Liver (tissue), 9 donors: ENCODE results near the gene TTC28. TPM values are rescaled to one million over a fixed set of nuclear protein-coding genes. Genes with fewer than 3 reads are reported as not detected.

Source experiments
- DNase-seq: peaks from one replicate; pipeline ENCODE4 v3.0.0-alpha.2; 2017; ENCODE audit warnings: low spot score
- H3K27ac ChIP-seq, 2 donors: one replicate each; pipeline ENCODE4 v1.7.0; 2013; ENCODE audit warnings: inconsistent platforms in 2 of 2, low read length in 2 of 2, control low read depth in 1 of 2, low read depth in 1 of 2, mild to moderate bottlenecking in 1 of 2
- H3K27me3 ChIP-seq, 4 donors: one replicate each; pipeline versions ENCODE4 v1.6.1 to v1.7.0; 2013; ENCODE audit warnings: low read length in 3 of 4, inconsistent platforms in 1 of 4, mild to moderate bottlenecking in 1 of 4, moderate library complexity in 1 of 4; ENCODE audit not compliant: control insufficient read depth in 4 of 4, insufficient read depth in 4 of 4
- H3K36me3 ChIP-seq, 4 donors: one replicate each; pipeline versions ENCODE4 v1.6.1 to v1.7.0; 2013; ENCODE audit warnings: low read length in 3 of 4, mild to moderate bottlenecking in 3 of 4, low read depth in 1 of 4, moderate library complexity in 1 of 4; ENCODE audit not compliant: control insufficient read depth in 4 of 4, insufficient read depth in 3 of 4
- H3K4me1 ChIP-seq, 4 donors: one replicate each; pipeline versions ENCODE4 v1.6.1 to v1.7.0; 2013; ENCODE audit warnings: low read length in 3 of 4, mild to moderate bottlenecking in 3 of 4, moderate library complexity in 1 of 4; ENCODE audit not compliant: control insufficient read depth in 4 of 4, insufficient read depth in 4 of 4
- H3K4me3 ChIP-seq, 3 donors: one replicate each; pipeline versions ENCODE4 v1.6.1 to v1.7.0; 2013; ENCODE audit warnings: low read length in 3 of 3, control low read depth in 1 of 3, low read depth in 1 of 3, mild to moderate bottlenecking in 1 of 3
- H3K9ac ChIP-seq, 2 donors: one replicate each; pipeline ENCODE4 v1.7.0; 2013; ENCODE audit warnings: low read length in 2 of 2, mild to moderate bottlenecking in 2 of 2, moderate library complexity in 2 of 2, control low read depth in 1 of 2, low read depth in 1 of 2
- H3K9me3 ChIP-seq, 4 donors: one replicate each; pipeline versions ENCODE4 v1.6.1 to v1.7.0; 2013; ENCODE audit warnings: low read length in 3 of 4; ENCODE audit not compliant: control insufficient read depth in 4 of 4
- EGR1 ChIP-seq, 2 donors: IDR thresholded peaks; 2 replicates each; pipeline ENCODE4 v1.6.1; 2016 to 2018; ENCODE audit warnings: antibody characterized with exemption in 2 of 2, low read depth in 2 of 2
- FOXA1 ChIP-seq: IDR thresholded peaks from 2 replicates; pipeline ENCODE4 v1.6.1; 2016; ENCODE audit warnings: antibody characterized with exemption
- FOXA2 ChIP-seq: IDR thresholded peaks from 2 replicates; pipeline ENCODE4 v1.6.1; 2016; ENCODE audit warnings: antibody characterized with exemption
- GABPA ChIP-seq, 2 donors: IDR thresholded peaks in 1 of 2; conservative IDR thresholded peaks in 1 of 2; 2 replicates each; pipeline ENCODE4 v1.6.1; 2016; ENCODE audit warnings: antibody characterized with exemption in 2 of 2, mild to moderate bottlenecking in 1 of 2, moderate library complexity in 1 of 2
- HNF4A ChIP-seq, 2 donors: conservative IDR thresholded peaks; 2 replicates each; pipeline ENCODE4 v1.6.1; 2016; ENCODE audit warnings: antibody characterized with exemption in 2 of 2, mild to moderate bottlenecking in 2 of 2
- HNF4G ChIP-seq: IDR thresholded peaks from 2 replicates; pipeline ENCODE4 v1.6.1; 2016; ENCODE audit warnings: antibody characterized with exemption
- JUND ChIP-seq, 2 donors: IDR thresholded peaks; 2 replicates each; pipeline ENCODE4 v1.6.1; 2016; ENCODE audit warnings: antibody characterized with exemption in 2 of 2
- NR2F2 ChIP-seq: IDR thresholded peaks from 2 replicates; pipeline ENCODE4 v1.6.1; 2016; ENCODE audit warnings: antibody characterized with exemption
- RAD21 ChIP-seq, 2 donors: IDR thresholded peaks; 2 replicates each; pipeline ENCODE4 v1.6.1; 2016; ENCODE audit warnings: antibody characterized with exemption in 2 of 2, mild to moderate bottlenecking in 2 of 2
- RXRA ChIP-seq, 2 donors: IDR thresholded peaks; 2 replicates each; pipeline ENCODE4 v1.6.1; 2017 to 2018; ENCODE audit warnings: antibody characterized with exemption in 2 of 2, mild to moderate bottlenecking in 1 of 2
- SP1 ChIP-seq: IDR thresholded peaks from 2 replicates; pipeline ENCODE4 v1.6.1; 2018; ENCODE audit warnings: antibody characterized with exemption, mild to moderate bottlenecking
- TAF1 ChIP-seq: conservative IDR thresholded peaks from 2 replicates; pipeline ENCODE4 v1.6.1; 2016; ENCODE audit warnings: antibody characterized with exemption, mild to moderate bottlenecking
- YY1 ChIP-seq: IDR thresholded peaks from 2 replicates; pipeline ENCODE4 v1.6.1; 2016; ENCODE audit warnings: antibody characterized with exemption, mild to moderate bottlenecking
- WGBS: extraction: QIAGEN DNeasy Blood & Tissue Kit; methylation state at CpG from one replicate; pipeline ENCODE4 v1.1.7; 2013; 5-methylcytosine and 5-hydroxymethylcytosine counted together
- polyA plus RNA-seq, 2 donors: library from polyadenylated mRNA; stranded (reverse) in 1 of 2; unstranded in 1 of 2; fragments of 200-250 nt in 1 of 2; fragments of >200 nt in 1 of 2; fragmentation: Nextera tagmentation in 1 of 2; extraction: Ambion mirVana in 1 of 2; gene quantifications; one replicate each; pipeline versions ENCODE4 v1.2.1 to v1.2.3, GENCODE V29; 2013 to 2015
- total RNA-seq, 2 donors: library from RNA; depleted of rRNA; stranded (reverse); fragments of >200 nt; gene quantifications; one replicate each; pipeline ENCODE4 v1.2.3, GENCODE V29; 2014
- TF ChIP-seq, protein P1 (sequence below): IDR thresholded peaks from 2 replicates; pipeline ENCODE4 v1.6.1; 2016; ENCODE audit warnings: antibody characterized with exemption
- TF ChIP-seq, protein P2 (sequence below): IDR thresholded peaks from 2 replicates; pipeline ENCODE4 v1.6.1; 2016; ENCODE audit warnings: antibody characterized with exemption
- TF ChIP-seq, protein P3 (sequence below): IDR thresholded peaks from 2 replicates; pipeline ENCODE4 v1.6.1; 2016; ENCODE audit warnings: antibody characterized with exemption
- TF ChIP-seq, protein P4 (sequence below): fragments of 150-350 bp; IDR thresholded peaks from 2 replicates; pipeline ENCODE4 v1.5.1; 2017; ENCODE audit warnings: improper control_type of control experiment, low read depth, low read length; ENCODE audit not compliant: missing input control
- TF ChIP-seq, protein P5 (sequence below): IDR thresholded peaks from 2 replicates; pipeline ENCODE4 v1.6.1; 2016; ENCODE audit warnings: antibody characterized with exemption, mild to moderate bottlenecking
- donor health status: healthy.
- donor health status: healthy.
- donor health status: healthy.
- donor health status: healthy.
- donor health status: healthy.

TTC28 gene
- total and polyA plus RNA-seq, 4 donors = 4.2 to 19.4 (median 5.9) TPM

DNA sequence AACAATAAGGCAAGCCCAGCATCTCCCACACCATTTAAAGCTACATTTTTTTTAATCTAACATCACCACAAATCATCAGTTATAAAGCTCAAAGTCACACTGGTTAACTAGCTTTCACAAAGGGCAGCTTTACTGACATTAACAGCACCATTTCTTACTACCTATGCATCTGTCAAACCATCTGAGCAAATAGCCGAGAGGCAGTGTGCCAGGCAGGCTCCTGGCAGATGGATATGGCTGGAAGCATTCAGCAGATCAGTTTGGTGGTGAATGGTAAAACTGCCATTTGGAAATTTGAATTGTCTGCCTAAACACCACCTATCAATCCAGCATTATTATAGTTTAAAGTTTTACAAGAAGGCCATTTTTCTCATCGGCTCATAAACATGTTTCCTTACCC is 131.2 kb downstream of the TTC28 start:
- Histone ChIP-seq H3K27me3 (no peaks in the 10 kb centered on the region), H3K27ac (no peak overlapping the region), H3K9ac (no peak overlapping the region), H3K4me3 (no peak overlapping the region), H3K9me3 (no peaks in the 10 kb centered on the region), H3K4me1 (no peaks in the 10 kb centered on the region), H3K36me3 (no peaks in the 10 kb centered on the region)
- 95% methylated on average over 2 of the region's 2 CpGs for WGBS
- TF ChIP-seq RXRA (IDR thresholded peaks at IDR 0.05) = no peak
- TF ChIP-seq FOXA1 = no peak
- TF ChIP-seq, protein P1, sequence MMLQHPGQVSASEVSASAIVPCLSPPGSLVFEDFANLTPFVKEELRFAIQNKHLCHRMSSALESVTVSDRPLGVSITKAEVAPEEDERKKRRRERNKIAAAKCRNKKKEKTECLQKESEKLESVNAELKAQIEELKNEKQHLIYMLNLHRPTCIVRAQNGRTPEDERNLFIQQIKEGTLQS = no peak
- TF ChIP-seq, protein P2, sequence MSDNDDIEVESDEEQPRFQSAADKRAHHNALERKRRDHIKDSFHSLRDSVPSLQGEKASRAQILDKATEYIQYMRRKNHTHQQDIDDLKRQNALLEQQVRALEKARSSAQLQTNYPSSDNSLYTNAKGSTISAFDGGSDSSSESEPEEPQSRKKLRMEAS = no peak
- no peak for TF ChIP-seq SP1
- TF ChIP-seq, protein P3, sequence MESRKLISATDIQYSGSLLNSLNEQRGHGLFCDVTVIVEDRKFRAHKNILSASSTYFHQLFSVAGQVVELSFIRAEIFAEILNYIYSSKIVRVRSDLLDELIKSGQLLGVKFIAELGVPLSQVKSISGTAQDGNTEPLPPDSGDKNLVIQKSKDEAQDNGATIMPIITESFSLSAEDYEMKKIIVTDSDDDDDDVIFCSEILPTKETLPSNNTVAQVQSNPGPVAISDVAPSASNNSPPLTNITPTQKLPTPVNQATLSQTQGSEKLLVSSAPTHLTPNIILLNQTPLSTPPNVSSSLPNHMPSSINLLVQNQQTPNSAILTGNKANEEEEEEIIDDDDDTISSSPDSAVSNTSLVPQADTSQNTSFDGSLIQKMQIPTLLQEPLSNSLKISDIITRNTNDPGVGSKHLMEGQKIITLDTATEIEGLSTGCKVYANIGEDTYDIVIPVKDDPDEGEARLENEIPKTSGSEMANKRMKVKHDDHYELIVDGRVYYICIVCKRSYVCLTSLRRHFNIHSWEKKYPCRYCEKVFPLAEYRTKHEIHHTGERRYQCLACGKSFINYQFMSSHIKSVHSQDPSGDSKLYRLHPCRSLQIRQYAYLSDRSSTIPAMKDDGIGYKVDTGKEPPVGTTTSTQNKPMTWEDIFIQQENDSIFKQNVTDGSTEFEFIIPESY = no peak
- no peak for TF ChIP-seq GABPA (IDR thresholded peaks at IDR 0.05 in 1 of 2, conservative IDR thresholded peaks at IDR 0.05 in 1 of 2)
- TF ChIP-seq NR2F2 = no peak
- no peak for TF ChIP-seq EGR1 (IDR thresholded peaks at IDR 0.05; ENCODE audit: low read depth in 2 of 2)
- no peak for TF ChIP-seq RAD21 (IDR thresholded peaks at IDR 0.05)
- TF ChIP-seq, protein P4, sequence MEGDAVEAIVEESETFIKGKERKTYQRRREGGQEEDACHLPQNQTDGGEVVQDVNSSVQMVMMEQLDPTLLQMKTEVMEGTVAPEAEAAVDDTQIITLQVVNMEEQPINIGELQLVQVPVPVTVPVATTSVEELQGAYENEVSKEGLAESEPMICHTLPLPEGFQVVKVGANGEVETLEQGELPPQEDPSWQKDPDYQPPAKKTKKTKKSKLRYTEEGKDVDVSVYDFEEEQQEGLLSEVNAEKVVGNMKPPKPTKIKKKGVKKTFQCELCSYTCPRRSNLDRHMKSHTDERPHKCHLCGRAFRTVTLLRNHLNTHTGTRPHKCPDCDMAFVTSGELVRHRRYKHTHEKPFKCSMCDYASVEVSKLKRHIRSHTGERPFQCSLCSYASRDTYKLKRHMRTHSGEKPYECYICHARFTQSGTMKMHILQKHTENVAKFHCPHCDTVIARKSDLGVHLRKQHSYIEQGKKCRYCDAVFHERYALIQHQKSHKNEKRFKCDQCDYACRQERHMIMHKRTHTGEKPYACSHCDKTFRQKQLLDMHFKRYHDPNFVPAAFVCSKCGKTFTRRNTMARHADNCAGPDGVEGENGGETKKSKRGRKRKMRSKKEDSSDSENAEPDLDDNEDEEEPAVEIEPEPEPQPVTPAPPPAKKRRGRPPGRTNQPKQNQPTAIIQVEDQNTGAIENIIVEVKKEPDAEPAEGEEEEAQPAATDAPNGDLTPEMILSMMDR = no peak
- no peak for TF ChIP-seq HNF4A (conservative IDR thresholded peaks at IDR 0.05)
- no peak for TF ChIP-seq JUND (IDR thresholded peaks at IDR 0.05)
- no peak for TF ChIP-seq HNF4G
- TF ChIP-seq YY1 = no peak
- TF ChIP-seq TAF1 = no peak
- TF ChIP-seq, protein P5, sequence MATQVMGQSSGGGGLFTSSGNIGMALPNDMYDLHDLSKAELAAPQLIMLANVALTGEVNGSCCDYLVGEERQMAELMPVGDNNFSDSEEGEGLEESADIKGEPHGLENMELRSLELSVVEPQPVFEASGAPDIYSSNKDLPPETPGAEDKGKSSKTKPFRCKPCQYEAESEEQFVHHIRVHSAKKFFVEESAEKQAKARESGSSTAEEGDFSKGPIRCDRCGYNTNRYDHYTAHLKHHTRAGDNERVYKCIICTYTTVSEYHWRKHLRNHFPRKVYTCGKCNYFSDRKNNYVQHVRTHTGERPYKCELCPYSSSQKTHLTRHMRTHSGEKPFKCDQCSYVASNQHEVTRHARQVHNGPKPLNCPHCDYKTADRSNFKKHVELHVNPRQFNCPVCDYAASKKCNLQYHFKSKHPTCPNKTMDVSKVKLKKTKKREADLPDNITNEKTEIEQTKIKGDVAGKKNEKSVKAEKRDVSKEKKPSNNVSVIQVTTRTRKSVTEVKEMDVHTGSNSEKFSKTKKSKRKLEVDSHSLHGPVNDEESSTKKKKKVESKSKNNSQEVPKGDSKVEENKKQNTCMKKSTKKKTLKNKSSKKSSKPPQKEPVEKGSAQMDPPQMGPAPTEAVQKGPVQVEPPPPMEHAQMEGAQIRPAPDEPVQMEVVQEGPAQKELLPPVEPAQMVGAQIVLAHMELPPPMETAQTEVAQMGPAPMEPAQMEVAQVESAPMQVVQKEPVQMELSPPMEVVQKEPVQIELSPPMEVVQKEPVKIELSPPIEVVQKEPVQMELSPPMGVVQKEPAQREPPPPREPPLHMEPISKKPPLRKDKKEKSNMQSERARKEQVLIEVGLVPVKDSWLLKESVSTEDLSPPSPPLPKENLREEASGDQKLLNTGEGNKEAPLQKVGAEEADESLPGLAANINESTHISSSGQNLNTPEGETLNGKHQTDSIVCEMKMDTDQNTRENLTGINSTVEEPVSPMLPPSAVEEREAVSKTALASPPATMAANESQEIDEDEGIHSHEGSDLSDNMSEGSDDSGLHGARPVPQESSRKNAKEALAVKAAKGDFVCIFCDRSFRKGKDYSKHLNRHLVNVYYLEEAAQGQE = no peak
- no peak for TF ChIP-seq FOXA2
- no peak for DNase-seq
